ENCODE measurements around the gene AGBL1.
"Not testable (repeated sequence)": the region's sequence is repeated elsewhere in the genome, so short reads cannot be mapped to it uniquely, and the experiment has no call there.

The AGBL1 gene

DNA sequence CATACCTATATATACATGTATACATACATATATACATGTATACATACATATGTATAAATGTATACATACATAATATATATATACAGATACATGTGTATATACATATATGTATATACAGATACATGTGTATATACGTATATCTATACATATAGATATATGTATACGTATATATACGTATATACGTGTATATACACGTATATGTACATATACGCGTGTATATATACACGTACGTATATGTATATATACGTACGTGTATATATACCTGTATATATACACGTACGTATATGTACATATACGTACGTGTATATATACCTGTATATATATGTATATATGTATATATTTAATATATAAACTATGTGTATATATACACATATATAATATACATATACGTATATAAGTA, 955.2 kb downstream of the AGBL1 start:
- Histone ChIP-seq H3K4ac (ENCODE audit: low read depth in 1 of 2, low read length in 2 of 2) (no peak overlapping the region), H3K27me3 (ENCODE audit: control insufficient read depth in 1 of 2, insufficient read depth in 1 of 2, low read length in 2 of 2) (no peaks in the 10 kb centered on the region), H4K8ac (ENCODE audit: low read length) (no peak overlapping the region), H3K27ac (ENCODE audit: low read length, poor library complexity, severe bottlenecking) (no peak overlapping the region), H2BK12ac (ENCODE audit: low read length in 2 of 2) (no peak overlapping the region), H3K23ac (ENCODE audit: low read length in 2 of 2) (no peak overlapping the region), H3K4me3 (ENCODE audit: insufficient read depth in 1 of 2, low read depth in 1 of 2, low read length in 2 of 2) (no peak overlapping the region), H3K9me3 (ENCODE audit: control insufficient read depth, low read length) (no peaks in the 10 kb centered on the region), H2BK5ac (ENCODE audit: low read depth, low read length, poor library complexity, severe bottlenecking) (no peak overlapping the region), H3K36me3 (ENCODE audit: control insufficient read depth in 1 of 2, insufficient read depth in 2 of 2, low read depth in 1 of 2, low read length in 2 of 2) (no peaks in the 10 kb centered on the region), H3K4me1 (ENCODE audit: control insufficient read depth, insufficient read depth, low read depth, low read length) (no peaks in the 10 kb centered on the region), H3K18ac (ENCODE audit: low read depth in 1 of 2, low read length in 2 of 2) (no peak overlapping the region), H4K91ac (ENCODE audit: low read length) (no peak overlapping the region), H2BK120ac (ENCODE audit: low read depth, low read length) (no peak overlapping the region), H3K4me2 (ENCODE audit: low read length, poor library complexity, severe bottlenecking) (no peak overlapping the region), H3K79me1 (replicated peaks; ENCODE audit: low read length, poor library complexity, severe bottlenecking) (no peaks in the 10 kb centered on the region), H2AK5ac (ENCODE audit: low read length, severe bottlenecking) (no peak overlapping the region), H3K14ac (ENCODE audit: low read length in 2 of 2) (no peak overlapping the region), H2BK15ac (ENCODE audit: low read depth, poor library complexity, severe bottlenecking) (no peak overlapping the region), H2AFZ (ENCODE audit: low read depth, low read length) (no peak overlapping the region), H3K9ac (ENCODE audit: low read length) (no peak overlapping the region)
- no peak for DNase-seq
- no CpG with 5 or more reads among the region's 16 CpGs for WGBS

DNA sequence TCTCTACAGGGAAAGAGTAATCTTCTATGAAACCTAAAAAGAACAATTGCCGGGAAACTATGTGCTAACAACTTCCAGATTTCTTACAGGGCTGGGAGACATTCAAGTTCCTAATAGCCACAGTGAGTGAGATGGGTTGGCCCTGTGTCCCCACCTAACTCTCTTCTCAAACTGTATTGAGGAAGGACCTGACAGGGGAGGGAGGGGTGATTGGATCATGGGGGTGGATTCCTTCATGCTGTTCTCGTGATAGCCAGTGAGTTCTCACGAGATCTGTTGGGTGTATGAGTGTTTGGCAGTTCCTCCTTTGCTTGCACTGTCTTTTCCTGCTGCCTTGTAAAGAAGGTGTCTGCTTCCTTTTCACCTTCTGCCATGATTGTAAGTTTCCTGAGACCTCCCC, 958.7 kb downstream of the AGBL1 start:
- H3K4me1 ChIP-seq (ENCODE audit: control insufficient read depth, insufficient read depth, low read depth, low read length): no peaks in the 10 kb centered on the region
- DNase-seq: no peak
- H4K91ac ChIP-seq (ENCODE audit: low read length): no peak overlapping the region
- H3K9me3 ChIP-seq (ENCODE audit: control insufficient read depth, low read length): no peaks in the 10 kb centered on the region
- no peaks in the 10 kb centered on the region for H3K27me3 ChIP-seq (ENCODE audit: control insufficient read depth in 1 of 2, insufficient read depth in 1 of 2, low read length in 2 of 2)
- H2BK5ac ChIP-seq (ENCODE audit: low read depth, low read length, poor library complexity, severe bottlenecking): no peak overlapping the region
- H2BK120ac ChIP-seq (ENCODE audit: low read depth, low read length): peak overlapping the region; percentile 27
- H3K9ac ChIP-seq (ENCODE audit: low read length): no peak overlapping the region
- no peak overlapping the region for H3K4me2 ChIP-seq (ENCODE audit: low read length, poor library complexity, severe bottlenecking)
- peak overlapping the region; percentile 23 for H4K8ac ChIP-seq (ENCODE audit: low read length)
- H3K14ac ChIP-seq (ENCODE audit: low read length in 2 of 2): no peak overlapping the region
- WGBS: 64% methylated on average over 3 of the region's 3 CpGs
- no peaks in the 10 kb centered on the region for H3K36me3 ChIP-seq (ENCODE audit: control insufficient read depth in 1 of 2, insufficient read depth in 2 of 2, low read depth in 1 of 2, low read length in 2 of 2)
- no peaks in the 10 kb centered on the region for H3K79me1 ChIP-seq (replicated peaks; ENCODE audit: low read length, poor library complexity, severe bottlenecking)
- no peak overlapping the region for H2BK15ac ChIP-seq (ENCODE audit: low read depth, poor library complexity, severe bottlenecking)
- H3K4me3 ChIP-seq (ENCODE audit: insufficient read depth in 1 of 2, low read depth in 1 of 2, low read length in 2 of 2): no peak overlapping the region
- no peak overlapping the region for H2AFZ ChIP-seq (ENCODE audit: low read depth, low read length)
- no peak overlapping the region for H3K23ac ChIP-seq (ENCODE audit: low read length in 2 of 2)
- no peak overlapping the region for H3K4ac ChIP-seq (ENCODE audit: low read depth in 1 of 2, low read length in 2 of 2)
- H3K27ac ChIP-seq (ENCODE audit: low read length, poor library complexity, severe bottlenecking): no peak overlapping the region
- peak overlapping the region in 1 of 2 experiments; percentile 37 for H2BK12ac ChIP-seq (ENCODE audit: low read length in 2 of 2)
- peak overlapping the region in 1 of 2 experiments; percentile 37 for H3K18ac ChIP-seq (ENCODE audit: low read depth in 1 of 2, low read length in 2 of 2)
- no peak overlapping the region for H2AK5ac ChIP-seq (ENCODE audit: low read length, severe bottlenecking)

DNA sequence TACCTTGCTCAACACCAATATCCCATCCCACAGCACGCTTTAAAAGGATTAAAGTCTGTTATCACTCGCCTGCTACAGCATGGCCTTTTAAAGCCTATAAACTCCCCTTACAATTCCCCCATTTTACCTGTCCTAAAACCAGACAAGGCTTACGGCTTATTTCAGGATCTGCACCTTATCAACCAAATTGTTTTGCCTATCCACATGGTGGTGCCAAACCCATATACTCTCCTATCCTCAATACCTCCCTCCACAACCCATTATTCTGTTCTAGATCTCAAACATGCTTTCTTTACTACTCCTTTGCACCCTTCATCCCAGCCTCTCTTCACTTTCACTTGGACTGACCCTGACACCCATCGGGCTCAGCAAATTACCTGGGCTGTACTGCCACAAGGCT, 962.9 kb downstream of the AGBL1 start:
- H3K4me2 ChIP-seq (ENCODE audit: low read length, poor library complexity, severe bottlenecking); H3K79me1 ChIP-seq (replicated peaks; ENCODE audit: low read length, poor library complexity, severe bottlenecking); H4K8ac ChIP-seq (ENCODE audit: low read length); H3K4ac ChIP-seq (ENCODE audit: low read depth in 1 of 2, low read length in 2 of 2); H3K27me3 ChIP-seq (ENCODE audit: control insufficient read depth in 1 of 2, insufficient read depth in 1 of 2, low read length in 2 of 2); H2BK120ac ChIP-seq (ENCODE audit: low read depth, low read length); H2BK5ac ChIP-seq (ENCODE audit: low read depth, low read length, poor library complexity, severe bottlenecking); H3K27ac ChIP-seq (ENCODE audit: low read length, poor library complexity, severe bottlenecking); H3K36me3 ChIP-seq (ENCODE audit: control insufficient read depth in 1 of 2, insufficient read depth in 2 of 2, low read depth in 1 of 2, low read length in 2 of 2); H3K4me1 ChIP-seq (ENCODE audit: control insufficient read depth, insufficient read depth, low read depth, low read length); H2AFZ ChIP-seq (ENCODE audit: low read depth, low read length); H3K9ac ChIP-seq (ENCODE audit: low read length); DNase-seq; H2BK15ac ChIP-seq (ENCODE audit: low read depth, poor library complexity, severe bottlenecking); H3K23ac ChIP-seq (ENCODE audit: low read length in 2 of 2); H3K14ac ChIP-seq (ENCODE audit: low read length in 2 of 2); H2AK5ac ChIP-seq (ENCODE audit: low read length, severe bottlenecking); H3K9me3 ChIP-seq (ENCODE audit: control insufficient read depth, low read length); H3K18ac ChIP-seq (ENCODE audit: low read depth in 1 of 2, low read length in 2 of 2); H4K91ac ChIP-seq (ENCODE audit: low read length); H2BK12ac ChIP-seq (ENCODE audit: low read length in 2 of 2); H3K4me3 ChIP-seq (ENCODE audit: insufficient read depth in 1 of 2, low read depth in 1 of 2, low read length in 2 of 2): not testable (repeated sequence)
- WGBS: 94% methylated on average over 4 of the region's 4 CpGs

DNA sequence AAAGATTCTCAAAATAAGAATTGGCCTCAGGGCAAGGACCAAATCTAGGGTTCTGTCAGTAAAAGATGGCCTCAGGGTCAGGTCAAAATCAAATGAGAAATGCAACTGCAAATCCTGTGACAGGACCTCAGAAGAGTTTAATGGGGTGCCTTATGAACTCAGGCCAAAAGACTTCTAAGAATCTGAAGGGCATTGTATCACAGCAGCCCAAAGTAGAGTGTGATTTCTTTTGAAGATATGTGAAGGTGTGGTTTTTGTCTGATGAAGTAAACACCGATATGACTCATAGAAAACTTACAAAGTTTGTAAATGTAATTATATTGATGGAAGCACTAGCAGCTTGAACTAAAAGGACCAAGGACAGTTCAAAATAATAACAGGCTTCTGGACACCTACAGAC, 966.1 kb downstream of the AGBL1 start:
- Histone ChIP-seq H2BK5ac (ENCODE audit: low read depth, low read length, poor library complexity, severe bottlenecking) (no peak overlapping the region), H3K18ac (ENCODE audit: low read depth in 1 of 2, low read length in 2 of 2) (no peak overlapping the region), H3K23ac (ENCODE audit: low read length in 2 of 2) (no peak overlapping the region), H3K14ac (ENCODE audit: low read length in 2 of 2) (no peak overlapping the region), H3K36me3 (ENCODE audit: control insufficient read depth in 1 of 2, insufficient read depth in 2 of 2, low read depth in 1 of 2, low read length in 2 of 2) (no peaks in the 10 kb centered on the region), H4K91ac (ENCODE audit: low read length) (no peak overlapping the region), H3K27ac (ENCODE audit: low read length, poor library complexity, severe bottlenecking) (no peak overlapping the region), H3K79me1 (replicated peaks; ENCODE audit: low read length, poor library complexity, severe bottlenecking) (no peaks in the 10 kb centered on the region), H2BK15ac (ENCODE audit: low read depth, poor library complexity, severe bottlenecking) (no peak overlapping the region), H2BK120ac (ENCODE audit: low read depth, low read length) (no peak overlapping the region), H3K4me2 (ENCODE audit: low read length, poor library complexity, severe bottlenecking) (no peak overlapping the region), H2AK5ac (ENCODE audit: low read length, severe bottlenecking) (no peak overlapping the region), H3K9ac (ENCODE audit: low read length) (no peak overlapping the region), H3K27me3 (ENCODE audit: control insufficient read depth in 1 of 2, insufficient read depth in 1 of 2, low read length in 2 of 2) (no peaks in the 10 kb centered on the region), H2AFZ (ENCODE audit: low read depth, low read length) (no peak overlapping the region), H3K4me3 (ENCODE audit: insufficient read depth in 1 of 2, low read depth in 1 of 2, low read length in 2 of 2) (no peak overlapping the region), H2BK12ac (ENCODE audit: low read length in 2 of 2) (no peak overlapping the region), H3K4ac (ENCODE audit: low read depth in 1 of 2, low read length in 2 of 2) (no peak overlapping the region), H4K8ac (ENCODE audit: low read length) (no peak overlapping the region), H3K9me3 (ENCODE audit: control insufficient read depth, low read length) (no peaks in the 10 kb centered on the region), H3K4me1 (ENCODE audit: control insufficient read depth, insufficient read depth, low read depth, low read length) (no peaks in the 10 kb centered on the region)
- WGBS: 100% methylated on average over 1 of the region's 1 CpG
- no peak for DNase-seq

All from mesenchymal stem cell (in vitro differentiated cells and primary cell).